ENCODE data around the gene PMPCA. TPM values are rescaled to one million over a fixed set of nuclear protein-coding genes. Genes with fewer than 3 reads are reported as not detected.

The PMPCA gene
- polyA plus RNA-seq (2011; rRNA removed), result 53.8 and 65.8 TPM in 2 replicates
- polyA minus RNA-seq (2011; rRNA and poly(A)+ RNA removed), result 33.4 and 33.7 TPM in 2 replicates

- CTCF ChIA-PET, result interaction anchor here (0.5 to 1.2 kb wide), 3 partner anchors 9 to 99 kb away, joined by 3 to 6 read pairs (median 6); no protein-coding TSS in a partner anchor
- POLR2A ChIA-PET, result interaction anchor here (1.0 to 1.5 kb wide), 3 partner anchors 48 to 84 kb away, joined by 4 to 5 read pairs (median 5); partner anchors contain the start of genes DNLZ and GPSM1
Measured at GRCh38 chr9:136410500-136411287, at the start of gene PMPCA, which contains the start of gene ENTR1. Gene PMPCA, plus strand, starts transcription at chr9:136410658. Its CDS starts 11 bp downstream, at chr9:136410669. Gene ENTR1, minus strand, starts transcription at chr9:136410614. Its CDS starts 217 bp downstream, at chr9:136410397.

GRCh38 chr9:136361047-136361753, 49.3 kb upstream of the PMPCA start:
- ChIA-PET CTCF (interaction anchor here (3.4 kb wide), 1 partner anchor 48 kb away, joined by 25 read pairs; no protein-coding TSS in a partner anchor), POLR2A (interaction anchor here (3.9 kb wide), 1 partner anchor 11 kb away, joined by 22 read pairs; no protein-coding TSS in a partner anchor)
- no peak for TF ChIP-seq CTCF (IDR thresholded peaks at IDR 0.05; ENCODE audit: low read depth, low read length)
- peaks cover 9% of the 10 kb centered on the region; the same call in 1 of the 2 replicates for H3K9me3 ChIP-seq (ENCODE audit: control insufficient read depth, insufficient read depth, low read length)
- DNase-seq (ENCODE audit: low read depth, low spot score), result peak; percentile 24
- no peak overlapping the region for H3K4me3 ChIP-seq (ENCODE audit: low read depth, low read length)
- H3K27me3 ChIP-seq (ENCODE audit: control insufficient read depth, insufficient read depth, low read length), result no peaks in the 10 kb centered on the region
- peak overlapping the region; percentile 77 for H3K27ac ChIP-seq (ENCODE audit: low read depth, low read length)

More at GRCh38 chr9:136410500-136411287, at the start of gene PMPCA, which contains the start of gene ENTR1:
- peak; percentile 57 for DNase-seq (ENCODE audit: low read depth, low spot score)
- Histone ChIP-seq H3K27ac (ENCODE audit: low read depth, low read length) (peak within 1 kb of the TSS; percentile 80), H3K9me3 (ENCODE audit: control insufficient read depth, insufficient read depth, low read length) (peaks cover 4% of the 10 kb centered on the region; the same call in 1 of the 2 replicates), H3K27me3 (ENCODE audit: control insufficient read depth, insufficient read depth, low read length) (no peaks in the 10 kb centered on the region), H3K4me3 (ENCODE audit: low read depth, low read length) (peak within 1 kb of the TSS; percentile 95)
- TF ChIP-seq CTCF (IDR thresholded peaks at IDR 0.05; ENCODE audit: low read depth, low read length), result no peak

- Histone ChIP-seq H3K27me3 (ENCODE audit: control insufficient read depth, insufficient read depth, low read length) (no peaks in the 10 kb centered on the region), H3K4me3 (ENCODE audit: low read depth, low read length) (no peak overlapping the region), H3K27ac (ENCODE audit: low read depth, low read length) (peak overlapping the region; percentile 77), H3K9me3 (ENCODE audit: control insufficient read depth, insufficient read depth, low read length) (peaks cover 9% of the 10 kb centered on the region; the same call in 1 of the 2 replicates)
- TF ChIP-seq CTCF (IDR thresholded peaks at IDR 0.05; ENCODE audit: low read depth, low read length), result no peak
- no peak for DNase-seq (ENCODE audit: low read depth, low spot score)
- POLR2A ChIA-PET, result interaction anchor here (1.2 to 3.9 kb wide), 4 partner anchors 11 to 48 kb away, joined by 3 to 22 read pairs (median 8); partner anchors contain the start of genes ENTR1 and PMPCA
- CTCF ChIA-PET, result interaction anchor here (1.4 to 3.4 kb wide), 2 partner anchors 22 to 49 kb away, joined by 5 to 25 read pairs; no protein-coding TSS in a partner anchor
Measured at GRCh38 chr9:136361754-136362449, 48.6 kb upstream of the PMPCA start.

GRCh38 chr9:136362450-136362784, 48.0 kb upstream of the PMPCA start:
- no peak for DNase-seq (ENCODE audit: low read depth, low spot score)
- H3K27ac ChIP-seq (ENCODE audit: low read depth, low read length), result peak overlapping the region; percentile 39
- ChIA-PET POLR2A (interaction anchor here (0.6 to 3.9 kb wide), 13 partner anchors 8 to 49 kb away, joined by 3 to 22 read pairs (median 4); partner anchors contain the start of genes ENTR1 and PMPCA), CTCF (interaction anchor here (0.6 to 3.4 kb wide), 7 partner anchors 8 to 57 kb away, joined by 3 to 25 read pairs (median 5); no protein-coding TSS in a partner anchor)
- no peak overlapping the region for H3K4me3 ChIP-seq (ENCODE audit: low read depth, low read length)
- H3K9me3 ChIP-seq (ENCODE audit: control insufficient read depth, insufficient read depth, low read length), result peaks cover 9% of the 10 kb centered on the region; the same call in 1 of the 2 replicates
- no peaks in the 10 kb centered on the region for H3K27me3 ChIP-seq (ENCODE audit: control insufficient read depth, insufficient read depth, low read length)
- no peak for TF ChIP-seq CTCF (IDR thresholded peaks at IDR 0.05; ENCODE audit: low read depth, low read length)

Measured in AG04450 (cell line).